Kidney epithelial cell (primary cell): ENCODE results near the gene FPGS. TPM values are rescaled to one million over a fixed set of nuclear protein-coding genes. Genes with fewer than 3 reads are reported as not detected.

Source experiments
- DNase-seq: peaks from one replicate; pipeline ENCODE4 v3.0.0-alpha.2; 2010; ENCODE audit warnings: low read depth
- H3K27me3 ChIP-seq: 2 replicates; pipeline ENCODE4 v1.6.0; 2011; ENCODE audit warnings: low read length; ENCODE audit not compliant: control insufficient read depth, insufficient read depth
- H3K36me3 ChIP-seq: 2 replicates; pipeline ENCODE4 v1.5.1; 2011; ENCODE audit warnings: low read length; ENCODE audit not compliant: control insufficient read depth, insufficient read depth
- H3K4me3 ChIP-seq: 2 replicates; pipeline ENCODE4 v1.5.1; 2011; ENCODE audit warnings: low read depth, mild to moderate bottlenecking, control low read depth, low read length
- total RNA-seq: library from RNA; depleted of rRNA; stranded (reverse); fragments of >200 nt; gene quantifications from 2 replicates; pipeline ENCODE4 v1.2.3, GENCODE V29; 2015
- TF ChIP-seq, protein P1 (sequence below): IDR thresholded peaks from 2 replicates; pipeline ENCODE4 v1.5.1; 2011; ENCODE audit warnings: mild to moderate bottlenecking, moderate library complexity, low read length, control low read depth, inconsistent platforms; ENCODE audit not compliant: insufficient read depth, poor library complexity, severe bottlenecking

The FPGS gene
- total RNA-seq, 1 donor from 2014 or later: 92.5 TPM

DNA sequence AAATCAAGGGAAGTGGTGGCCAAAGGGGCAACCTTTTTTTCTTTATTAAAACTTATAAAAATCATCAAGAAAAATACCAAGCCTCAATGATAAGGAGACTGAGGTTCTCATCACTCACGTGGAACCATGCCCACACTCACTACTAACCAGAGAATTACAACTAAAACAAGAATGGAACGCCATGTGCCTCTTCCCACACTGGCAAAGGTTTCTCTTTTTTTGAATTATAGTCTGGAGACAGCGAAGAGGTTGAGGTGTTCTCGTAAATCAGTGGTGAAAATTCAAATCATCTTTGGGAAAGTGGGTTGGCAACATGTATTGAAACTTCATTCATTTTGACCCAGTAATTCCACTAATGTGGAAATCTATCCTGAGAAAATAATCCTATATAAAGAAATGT is 19.4 kb downstream of the FPGS start:
- TF ChIP-seq, protein P1, sequence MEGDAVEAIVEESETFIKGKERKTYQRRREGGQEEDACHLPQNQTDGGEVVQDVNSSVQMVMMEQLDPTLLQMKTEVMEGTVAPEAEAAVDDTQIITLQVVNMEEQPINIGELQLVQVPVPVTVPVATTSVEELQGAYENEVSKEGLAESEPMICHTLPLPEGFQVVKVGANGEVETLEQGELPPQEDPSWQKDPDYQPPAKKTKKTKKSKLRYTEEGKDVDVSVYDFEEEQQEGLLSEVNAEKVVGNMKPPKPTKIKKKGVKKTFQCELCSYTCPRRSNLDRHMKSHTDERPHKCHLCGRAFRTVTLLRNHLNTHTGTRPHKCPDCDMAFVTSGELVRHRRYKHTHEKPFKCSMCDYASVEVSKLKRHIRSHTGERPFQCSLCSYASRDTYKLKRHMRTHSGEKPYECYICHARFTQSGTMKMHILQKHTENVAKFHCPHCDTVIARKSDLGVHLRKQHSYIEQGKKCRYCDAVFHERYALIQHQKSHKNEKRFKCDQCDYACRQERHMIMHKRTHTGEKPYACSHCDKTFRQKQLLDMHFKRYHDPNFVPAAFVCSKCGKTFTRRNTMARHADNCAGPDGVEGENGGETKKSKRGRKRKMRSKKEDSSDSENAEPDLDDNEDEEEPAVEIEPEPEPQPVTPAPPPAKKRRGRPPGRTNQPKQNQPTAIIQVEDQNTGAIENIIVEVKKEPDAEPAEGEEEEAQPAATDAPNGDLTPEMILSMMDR: no peak
- Histone ChIP-seq H3K36me3 (no peaks in the 10 kb centered on the region), H3K4me3 (no peak overlapping the region), H3K27me3 (no peaks in the 10 kb centered on the region)
- DNase-seq: no peak

- DNase-seq: no peak
- H3K4me3 ChIP-seq: no peak overlapping the region
- no peaks in the 10 kb centered on the region for H3K27me3 ChIP-seq
- TF ChIP-seq, protein P1: peak; percentile 54
- no peaks in the 10 kb centered on the region for H3K36me3 ChIP-seq
These were observed 22.8 kb downstream of the FPGS start for GRCh38 chr9:127825319-127826051.

DNA sequence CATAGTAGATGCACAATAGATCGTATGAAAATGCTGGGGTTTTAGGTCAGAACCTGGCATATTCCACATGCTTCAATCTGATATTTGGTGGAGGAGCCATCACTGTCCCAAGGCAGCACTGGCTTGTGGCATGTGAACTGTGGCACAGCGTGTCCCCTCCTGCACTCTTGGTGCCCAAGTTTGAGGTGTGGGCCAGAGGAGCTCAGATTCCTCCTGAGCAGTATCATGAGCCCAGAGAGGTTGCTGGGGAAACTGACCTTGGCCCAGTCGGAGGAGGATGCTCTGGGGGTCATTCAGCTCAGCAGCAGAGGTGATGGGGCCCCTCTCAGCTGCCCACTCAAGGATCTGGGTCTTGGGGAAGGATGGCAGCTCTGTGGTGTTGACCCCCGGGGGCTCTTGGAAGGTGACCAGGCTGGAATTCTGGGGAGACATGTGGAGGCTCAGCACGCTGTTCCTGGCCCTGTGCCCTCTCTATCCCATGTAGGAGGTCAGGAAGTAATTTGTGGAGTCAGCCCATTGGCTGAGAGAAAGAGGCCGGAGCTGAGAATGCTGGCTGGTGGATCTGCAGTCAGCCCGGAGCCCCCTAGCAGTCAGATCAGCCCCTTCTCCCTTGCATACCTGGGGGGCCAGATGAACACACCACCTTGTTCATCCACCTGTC is 23.7 kb downstream of the FPGS start:
- DNase-seq: no peak
- Histone ChIP-seq H3K27me3 (no peaks in the 10 kb centered on the region), H3K4me3 (no peak overlapping the region), H3K36me3 (no peaks in the 10 kb centered on the region)
- TF ChIP-seq, protein P1: no peak

DNA sequence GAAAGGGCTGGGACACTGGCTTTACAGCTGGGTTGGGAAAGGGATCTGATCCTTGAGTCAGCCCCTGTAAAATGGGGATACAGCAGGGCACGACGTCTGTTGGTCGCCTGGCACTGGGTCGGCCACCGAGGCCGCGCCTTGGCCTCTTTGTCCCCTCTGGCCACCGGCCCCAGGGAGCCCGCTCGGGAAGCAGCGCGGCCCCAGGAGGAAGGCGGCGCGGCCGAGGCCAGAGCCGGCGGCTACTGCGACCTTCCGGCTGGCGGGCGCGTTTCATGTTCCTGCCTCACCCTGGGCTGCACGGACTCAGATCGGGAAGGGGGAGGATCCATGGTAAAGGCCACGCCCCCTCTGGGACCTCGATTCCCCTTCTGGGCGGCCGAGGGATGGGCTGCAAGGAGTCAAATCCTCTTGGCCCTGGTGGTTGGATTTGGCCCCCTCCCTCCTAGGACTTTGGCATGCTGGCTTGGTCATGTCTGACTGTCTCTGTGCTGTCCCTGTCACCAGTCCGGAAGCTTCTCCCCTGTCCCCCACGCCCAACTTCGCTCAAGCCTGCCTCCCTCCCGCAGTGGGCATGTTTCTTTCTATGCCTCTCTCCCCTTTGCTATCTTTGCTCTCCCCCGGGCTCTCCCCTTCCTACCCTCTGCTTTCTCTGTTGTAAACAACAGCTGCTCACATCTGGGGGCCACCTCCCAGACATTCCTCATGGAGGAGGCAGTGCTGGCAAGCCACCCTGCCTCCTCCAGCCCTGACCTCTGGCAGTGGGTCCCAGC is 25.8 kb downstream of the FPGS start:
- H3K27me3 ChIP-seq: no peaks in the 10 kb centered on the region
- H3K36me3 ChIP-seq: no peaks in the 10 kb centered on the region
- DNase-seq: no peak
- H3K4me3 ChIP-seq: no peak overlapping the region
- TF ChIP-seq, protein P1: no peak

GRCh38 chr9:127829205-127829906 is 26.7 kb downstream of the FPGS start:
- TF ChIP-seq, protein P1: no peak
- DNase-seq: no peak
- Histone ChIP-seq H3K4me3 (no peak overlapping the region), H3K36me3 (no peaks in the 10 kb centered on the region), H3K27me3 (no peaks in the 10 kb centered on the region)
